ENCODE data around the gene FOLR2. TPM values are rescaled to one million over a fixed set of nuclear protein-coding genes. Genes with fewer than 3 reads are reported as not detected.

The FOLR2 gene
- total and polyA plus RNA-seq, 2 donors (not counting 1 experiment from before 2014, with no cell fraction given) = 1.5 to 4.7 TPM

DNA sequence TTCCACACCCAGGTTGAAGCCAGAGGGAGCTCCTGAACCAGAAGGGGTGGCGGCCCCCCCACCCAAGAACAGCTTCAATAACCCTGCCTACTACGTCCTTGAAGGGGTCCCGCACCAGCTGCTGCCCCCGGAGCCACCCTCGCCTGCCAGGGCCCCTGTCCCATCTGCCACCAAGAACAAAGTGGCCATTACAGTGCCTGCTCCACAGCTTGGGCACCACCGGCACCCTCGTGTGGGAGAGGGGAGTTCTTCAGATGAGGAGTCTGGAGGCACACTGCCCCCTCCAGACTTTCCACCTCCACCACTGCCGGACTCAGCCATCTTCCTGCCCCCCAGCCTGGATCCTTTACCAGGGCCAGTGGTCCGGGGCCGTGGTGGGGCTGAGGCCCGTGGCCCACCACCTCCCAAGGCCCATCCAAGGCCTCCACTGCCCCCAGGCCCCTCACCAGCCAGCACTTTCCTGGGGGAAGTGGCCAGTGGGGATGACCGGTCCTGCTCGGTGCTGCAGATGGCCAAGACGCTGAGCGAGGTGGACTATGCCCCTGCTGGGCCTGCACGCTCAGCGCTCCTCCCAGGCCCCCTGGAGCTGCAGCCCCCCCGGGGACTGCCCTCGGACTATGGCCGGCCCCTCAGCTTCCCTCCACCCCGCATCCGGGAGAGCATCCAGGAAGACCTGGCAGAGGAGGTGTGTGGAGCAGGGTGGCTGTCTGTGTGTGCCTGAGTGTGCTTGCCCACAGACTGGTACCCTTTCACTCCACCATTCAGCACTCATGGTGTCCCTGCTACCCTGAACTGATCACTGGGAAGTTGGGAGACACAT lies 20.7 kb downstream of the FOLR2 start:
- no peak for TF ChIP-seq EZH2 (IDR thresholded peaks at IDR 0.05; ENCODE audit: borderline replicate concordance, insufficient read depth, low read depth, low read length, poor library complexity, severe bottlenecking)
- TF ChIP-seq, protein P1, sequence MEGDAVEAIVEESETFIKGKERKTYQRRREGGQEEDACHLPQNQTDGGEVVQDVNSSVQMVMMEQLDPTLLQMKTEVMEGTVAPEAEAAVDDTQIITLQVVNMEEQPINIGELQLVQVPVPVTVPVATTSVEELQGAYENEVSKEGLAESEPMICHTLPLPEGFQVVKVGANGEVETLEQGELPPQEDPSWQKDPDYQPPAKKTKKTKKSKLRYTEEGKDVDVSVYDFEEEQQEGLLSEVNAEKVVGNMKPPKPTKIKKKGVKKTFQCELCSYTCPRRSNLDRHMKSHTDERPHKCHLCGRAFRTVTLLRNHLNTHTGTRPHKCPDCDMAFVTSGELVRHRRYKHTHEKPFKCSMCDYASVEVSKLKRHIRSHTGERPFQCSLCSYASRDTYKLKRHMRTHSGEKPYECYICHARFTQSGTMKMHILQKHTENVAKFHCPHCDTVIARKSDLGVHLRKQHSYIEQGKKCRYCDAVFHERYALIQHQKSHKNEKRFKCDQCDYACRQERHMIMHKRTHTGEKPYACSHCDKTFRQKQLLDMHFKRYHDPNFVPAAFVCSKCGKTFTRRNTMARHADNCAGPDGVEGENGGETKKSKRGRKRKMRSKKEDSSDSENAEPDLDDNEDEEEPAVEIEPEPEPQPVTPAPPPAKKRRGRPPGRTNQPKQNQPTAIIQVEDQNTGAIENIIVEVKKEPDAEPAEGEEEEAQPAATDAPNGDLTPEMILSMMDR (IDR thresholded peaks at IDR 0.05) = no peak
- H3K27ac Mint-ChIP-seq = peak overlapping the region; percentile 41
- Histone ChIP-seq H3K27me3 (replicated peaks in 1 of 4; ENCODE audit: control extremely low read depth in 1 of 4, control insufficient read depth in 3 of 4, insufficient read depth in 4 of 4, low read length in 3 of 4) (peaks cover 0 to 29% (median 14%) of the 10 kb centered on the region in 4 experiments), H3K4me2 (replicated peaks; ENCODE audit: low read depth, low read length, poor library complexity, severe bottlenecking) (no peak overlapping the region), H4K20me1 (ENCODE audit: control insufficient read depth, insufficient read depth, low read length, poor library complexity, severe bottlenecking) (peaks cover 7% of the 10 kb centered on the region), H3K9me3 (ENCODE audit: control extremely low read depth in 1 of 3, control insufficient read depth in 2 of 3, insufficient read depth in 1 of 3, low read length in 2 of 3) (peaks cover 0 to 2% (median 0%) of the 10 kb centered on the region in 3 donors), H3K79me2 (ENCODE audit: control insufficient read depth, insufficient read depth, low read length) (no peaks in the 10 kb centered on the region), H3K27ac (ENCODE audit: low read length in 2 of 2) (no peak overlapping the region), H2AFZ (ENCODE audit: insufficient read depth, low read depth, low read length, poor library complexity, severe bottlenecking) (no peak overlapping the region), H3K4me1 (ENCODE audit: control insufficient read depth in 2 of 2, insufficient read depth in 2 of 2, low read length in 2 of 2) (peaks cover 33 to 34% of the 10 kb centered on the region in 2 donors), H3K9ac (ENCODE audit: low read length) (no peak overlapping the region), H3K4me3 (ENCODE audit: control extremely low read depth in 1 of 5, extremely low read depth in 1 of 5, insufficient read depth in 1 of 5, low read depth in 2 of 5, low read length in 4 of 5) (no peak overlapping the region), H3K36me3 (replicated peaks in 1 of 2; ENCODE audit: control extremely low read depth in 1 of 2, control insufficient read depth in 1 of 2, extremely low read depth in 1 of 2, insufficient read depth in 2 of 2, low read length in 1 of 2) (peaks cover 0 to 57% of the 10 kb centered on the region in 2 experiments)
- WGBS (ENCODE audit: insufficient coverage) = 93% methylated on average over 15 of the region's 22 CpGs
- H3K4me3 Mint-ChIP-seq = no peak overlapping the region
- DNase-seq (no peak), ATAC-seq (ENCODE audit: low read depth) (no peak)
- intact Hi-C loops (cut with micrococcal nuclease) = no loop called here
- POLR2A ChIA-PET = interaction anchor here (1.4 kb wide), 1 partner anchor 14 kb away, joined by 5 read pairs; no protein-coding TSS in a partner anchor
- no peaks in the 10 kb centered on the region for H3K9me3 Mint-ChIP-seq (ENCODE audit: insufficient read depth)
- peaks cover 35% of the 10 kb centered on the region for H3K4me1 Mint-ChIP-seq
- peaks cover 25% of the 10 kb centered on the region for H3K27me3 Mint-ChIP-seq
- CTCF ChIA-PET = interaction anchor here (0.5 to 2.6 kb wide), 21 partner anchors 11 to 1469 kb away, joined by 3 to 10 read pairs (median 4); no protein-coding TSS in a partner anchor

GRCh38 chr11:72238040-72238450 lies 21.5 kb downstream of the FOLR2 start:
- Histone ChIP-seq H3K9me3 (ENCODE audit: control extremely low read depth in 1 of 3, control insufficient read depth in 2 of 3, insufficient read depth in 1 of 3, low read length in 2 of 3) (peaks cover 0 to 6% (median 0%) of the 10 kb centered on the region in 3 donors), H3K79me2 (ENCODE audit: control insufficient read depth, insufficient read depth, low read length) (no peaks in the 10 kb centered on the region), H3K36me3 (replicated peaks in 1 of 2; ENCODE audit: control extremely low read depth in 1 of 2, control insufficient read depth in 1 of 2, extremely low read depth in 1 of 2, insufficient read depth in 2 of 2, low read length in 1 of 2) (peaks cover 0 to 50% of the 10 kb centered on the region in 2 experiments), H3K9ac (ENCODE audit: low read length) (no peak overlapping the region), H3K4me2 (replicated peaks; ENCODE audit: low read depth, low read length, poor library complexity, severe bottlenecking) (no peak overlapping the region), H3K27ac (ENCODE audit: low read length in 2 of 2) (no peak overlapping the region), H3K4me3 (ENCODE audit: control extremely low read depth in 1 of 5, extremely low read depth in 1 of 5, insufficient read depth in 1 of 5, low read depth in 2 of 5, low read length in 4 of 5) (no peak overlapping the region), H2AFZ (ENCODE audit: insufficient read depth, low read depth, low read length, poor library complexity, severe bottlenecking) (no peak overlapping the region), H3K27me3 (replicated peaks in 1 of 4; ENCODE audit: control extremely low read depth in 1 of 4, control insufficient read depth in 3 of 4, insufficient read depth in 4 of 4, low read length in 3 of 4) (peaks cover 0 to 34% (median 18%) of the 10 kb centered on the region in 4 experiments), H3K4me1 (ENCODE audit: control insufficient read depth in 2 of 2, insufficient read depth in 2 of 2, low read length in 2 of 2) (peaks cover 34% of the 10 kb centered on the region in 2 donors), H4K20me1 (ENCODE audit: control insufficient read depth, insufficient read depth, low read length, poor library complexity, severe bottlenecking) (peaks cover 7% of the 10 kb centered on the region)
- no peak for TF ChIP-seq EZH2 (IDR thresholded peaks at IDR 0.05; ENCODE audit: borderline replicate concordance, insufficient read depth, low read depth, low read length, poor library complexity, severe bottlenecking)
- TF ChIP-seq, protein P1 (IDR thresholded peaks at IDR 0.05) = peak; percentile 58
- CTCF ChIA-PET = interaction anchor here (0.5 to 1.7 kb wide), 15 partner anchors 11 to 1468 kb away, joined by 3 to 10 read pairs (median 4); no protein-coding TSS in a partner anchor
- Mint-ChIP-seq H3K4me3 (peak overlapping the region; percentile 19), H3K9me3 (ENCODE audit: insufficient read depth) (no peaks in the 10 kb centered on the region), H3K27me3 (peaks cover 31% of the 10 kb centered on the region), H3K27ac (no peak overlapping the region), H3K4me1 (peaks cover 35% of the 10 kb centered on the region)
- intact Hi-C loops (cut with micrococcal nuclease) = loop anchor here (1.0 kb wide), 2 partner anchors 13 to 55 kb away; no protein-coding TSS in a partner anchor
- WGBS (ENCODE audit: insufficient coverage) = 80% methylated on average over 2 of the region's 16 CpGs
- ATAC-seq (ENCODE audit: low read depth) (peak; percentile 67), DNase-seq (peak; percentile 61)
- POLR2A ChIA-PET = interaction anchor here (1.4 kb wide), 1 partner anchor 15 kb away, joined by 5 read pairs; no protein-coding TSS in a partner anchor
